Measurements from ENCODE around the gene TNNT2. TPM values are rescaled to one million over a fixed set of nuclear protein-coding genes. Genes with fewer than 3 reads are reported as not detected.

The TNNT2 gene
- 1,000 to 10,000 TPM in 7 of 12 donors, 100 to 1,000 TPM in 5; 582 to 1,903 (median 1,024) TPM for polyA plus RNA-seq (ENCODE audit: insufficient read length in 12 of 12)
- long read RNA-seq, donor 1: 0 reads
- long read RNA-seq, donor 2, partial matches to known transcripts: 163 of 278 reads
- long read RNA-seq, donor 2, other reads (novel, unspliced or antisense): 114 of 278 reads
- long read RNA-seq, donor 3, transcript TNNT2-212 (3 exons, 666 nt): major isoform, 7 of 157 reads
- long read RNA-seq, donor 3, partial matches to known transcripts: 99 of 157 reads
- long read RNA-seq, donor 3, other reads (novel, unspliced or antisense): 50 of 157 reads
- long read RNA-seq, donor 4, partial matches to known transcripts: 62 of 106 reads
- long read RNA-seq, donor 4, other reads (novel, unspliced or antisense): 43 of 106 reads
- long read RNA-seq, donor 5, partial matches to known transcripts: 342 of 616 reads
- long read RNA-seq, donor 5, other reads (novel, unspliced or antisense): 270 of 616 reads
- long read RNA-seq, donor 6, partial matches to known transcripts: 109 of 171 reads
- long read RNA-seq, donor 6, other reads (novel, unspliced or antisense): 59 of 171 reads
- long read RNA-seq, donor 7, partial matches to known transcripts: 79 of 131 reads
- long read RNA-seq, donor 7, other reads (novel, unspliced or antisense): 51 of 131 reads
- long read RNA-seq, donor 8, partial matches to known transcripts: 242 of 414 reads
- long read RNA-seq, donor 8, other reads (novel, unspliced or antisense): 170 of 414 reads
- long read RNA-seq, donor 9, partial matches to known transcripts: 48 of 99 reads
- long read RNA-seq, donor 9, other reads (novel, unspliced or antisense): 51 of 99 reads
- long read RNA-seq, donor 10, partial matches to known transcripts: 233 of 395 reads
- long read RNA-seq, donor 10, other reads (novel, unspliced or antisense): 159 of 395 reads
- long read RNA-seq, donor 11, partial matches to known transcripts: 203 of 281 reads
- long read RNA-seq, donor 11, other reads (novel, unspliced or antisense): 77 of 281 reads

GRCh38 chr1:201377611-201378092 is at the start of gene TNNT2:
TSS of gene TNNT2 (minus strand) at chr1:201377680. CDS start at chr1:201373254, 4,426 bp downstream.
- DNase-seq: peak; percentile 30

- no peak for DNase-seq
Observed at GRCh38 chr1:201426479-201427310, 49.2 kb upstream of the TNNT2 start.

GRCh38 chr1:201424146-201424545 is 46.7 kb upstream of the TNNT2 start:
- DNase-seq: no peak

- DNase-seq: no peak
Observed at GRCh38 chr1:201423655-201424054, 46.2 kb upstream of the TNNT2 start.

GRCh38 chr1:201422436-201423030 is 45.1 kb upstream of the TNNT2 start:
- DNase-seq: no peak

GRCh38 chr1:201422026-201422425 is 44.5 kb upstream of the TNNT2 start:
- no peak for DNase-seq

- no peak for DNase-seq
Observed at GRCh38 chr1:201421041-201421440, 43.6 kb upstream of the TNNT2 start.

GRCh38 chr1:201420608-201421002 is 43.1 kb upstream of the TNNT2 start:
- DNase-seq: no peak

- no peak for DNase-seq
Observed at GRCh38 chr1:201419746-201420607, 42.5 kb upstream of the TNNT2 start.

GRCh38 chr1:201419256-201419655 is 41.8 kb upstream of the TNNT2 start:
- DNase-seq: no peak

- DNase-seq: no peak
Observed at GRCh38 chr1:201418461-201418860, 41.0 kb upstream of the TNNT2 start.

- DNase-seq: no peak
Observed at GRCh38 chr1:201414051-201414738, 36.7 kb upstream of the TNNT2 start.

- DNase-seq: no peak
Observed at GRCh38 chr1:201411292-201411691, 33.8 kb upstream of the TNNT2 start.

GRCh38 chr1:201409440-201409839 is 32.0 kb upstream of the TNNT2 start:
- DNase-seq: no peak

- no peak for DNase-seq
Observed at GRCh38 chr1:201408834-201409200, 31.3 kb upstream of the TNNT2 start.

- peak; percentile 77 for DNase-seq
Observed at GRCh38 chr1:201408176-201408833, 30.8 kb upstream of the TNNT2 start.

- no peak for DNase-seq
Observed at GRCh38 chr1:201406831-201407406, 29.4 kb upstream of the TNNT2 start.

- DNase-seq: no peak
Observed at GRCh38 chr1:201405484-201405831, 28.0 kb upstream of the TNNT2 start.

Data from muscle of arm (tissue), 14 donors.